Dendritic cell treated with granulocyte-macrophage colony-stimulating factor and Interleukin-4, amounts not matched to agents 40 ng/mL and 50 ng/mL, for 4 days (primary cell): ENCODE data around the gene NSG2.

ENCODE experiments used
- H3K27ac Mint-ChIP-seq: one replicate; pipeline ENCODE4 v1.8.0; 2022; ENCODE audit warnings: mild to moderate bottlenecking, mixed read lengths
- H3K27me3 Mint-ChIP-seq: one replicate; pipeline ENCODE4 v1.8.0; 2022; ENCODE audit warnings: mild to moderate bottlenecking, mixed read lengths
- H3K36me3 Mint-ChIP-seq: one replicate; pipeline ENCODE4 v1.8.0; 2022; ENCODE audit warnings: low read depth, mixed read lengths
- H3K4me1 Mint-ChIP-seq: one replicate; pipeline ENCODE4 v1.8.0; 2022; ENCODE audit warnings: low read depth, mixed read lengths
- H3K4me3 Mint-ChIP-seq: one replicate; pipeline ENCODE4 v1.8.0; 2022; ENCODE audit warnings: mild to moderate bottlenecking, moderate library complexity, mixed read lengths
- H3K9me3 Mint-ChIP-seq: one replicate; pipeline ENCODE4 v1.8.0; 2022; ENCODE audit warnings: mixed read lengths
- intact Hi-C: fragments of 100-400 bp; cut with micrococcal nuclease; formaldehyde crosslinking; loops from one replicate; pipeline ENCODE4 v1.15.0; 2022

Gene NSG2

DNA sequence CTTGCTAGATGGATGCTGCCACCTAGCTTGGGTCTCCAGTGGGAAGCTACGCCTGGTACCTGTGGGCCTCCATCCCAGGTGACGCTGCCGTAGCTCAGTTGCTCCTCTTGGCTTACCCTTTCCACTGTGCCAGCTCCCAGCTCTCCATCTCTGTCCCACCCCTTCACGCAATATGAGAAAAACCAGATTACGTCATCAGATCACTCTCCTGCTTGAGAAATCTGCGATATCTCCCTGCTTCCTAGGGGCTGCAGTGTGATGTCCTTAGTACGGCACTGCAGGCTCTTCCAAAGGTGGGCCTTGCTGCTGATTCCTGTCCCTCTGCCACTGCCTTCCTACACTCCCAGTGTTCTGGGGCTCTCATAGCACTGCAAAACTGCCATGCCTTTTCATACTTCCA lies 28.9 kb downstream of the NSG2 start:
- Mint-ChIP-seq H3K36me3 (no peaks in the 10 kb centered on the region), H3K4me1 (no peaks in the 10 kb centered on the region), H3K4me3 (no peak overlapping the region), H3K27ac (no peak overlapping the region), H3K9me3 (no peaks in the 10 kb centered on the region), H3K27me3 (peaks cover 1% of the 10 kb centered on the region)
- intact Hi-C loops: no loop called here

DNA sequence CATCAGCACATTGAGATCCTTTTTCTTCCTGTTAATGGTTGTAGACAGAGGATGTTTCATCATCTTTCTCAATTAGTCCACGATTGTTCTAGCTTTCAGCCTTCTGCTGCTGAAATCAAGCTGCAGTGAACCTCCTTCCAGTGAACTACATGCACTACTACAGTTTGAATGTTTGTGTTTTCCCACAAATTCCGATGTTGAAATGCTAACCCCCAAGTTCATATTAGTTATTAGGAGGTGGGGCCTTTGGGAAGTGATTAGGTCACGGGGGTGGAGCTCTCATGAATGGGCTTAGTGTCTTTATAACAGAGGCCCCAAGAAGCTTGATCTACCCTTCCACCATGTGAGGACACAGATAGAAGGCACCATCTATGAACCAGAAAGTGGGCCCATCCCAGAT lies 32.9 kb downstream of the NSG2 start:
- H3K9me3 Mint-ChIP-seq: no peaks in the 10 kb centered on the region
- no peak overlapping the region for H3K4me3 Mint-ChIP-seq
- no peak overlapping the region for H3K27ac Mint-ChIP-seq
- intact Hi-C loops: no loop called here
- peaks cover 2% of the 10 kb centered on the region for H3K27me3 Mint-ChIP-seq
- H3K36me3 Mint-ChIP-seq: no peaks in the 10 kb centered on the region
- no peaks in the 10 kb centered on the region for H3K4me1 Mint-ChIP-seq

DNA sequence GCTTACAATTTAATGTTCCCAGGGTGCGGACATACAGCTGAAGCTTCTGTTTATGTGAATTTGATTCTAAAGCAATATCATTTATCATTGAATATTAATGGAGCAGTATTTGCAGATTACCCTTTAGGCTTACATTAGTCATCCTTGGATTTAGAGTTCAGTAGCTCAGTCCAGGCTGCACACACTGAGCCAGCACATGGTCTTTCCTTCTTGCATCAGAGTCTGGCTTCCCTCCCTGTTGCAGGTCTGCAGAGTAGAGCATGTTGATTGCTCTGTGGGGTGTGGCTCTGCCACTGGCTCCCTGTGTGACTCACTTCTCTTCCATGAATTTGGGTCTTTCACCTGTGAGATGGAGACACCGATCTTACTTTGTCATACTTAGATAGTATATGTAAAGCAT lies 36.8 kb downstream of the NSG2 start:
- H3K27ac Mint-ChIP-seq: no peak overlapping the region
- H3K4me3 Mint-ChIP-seq: no peak overlapping the region
- no peaks in the 10 kb centered on the region for H3K9me3 Mint-ChIP-seq
- no peaks in the 10 kb centered on the region for H3K4me1 Mint-ChIP-seq
- H3K36me3 Mint-ChIP-seq: no peaks in the 10 kb centered on the region
- H3K27me3 Mint-ChIP-seq: peaks cover 2% of the 10 kb centered on the region
- intact Hi-C loops: no loop called here

DNA sequence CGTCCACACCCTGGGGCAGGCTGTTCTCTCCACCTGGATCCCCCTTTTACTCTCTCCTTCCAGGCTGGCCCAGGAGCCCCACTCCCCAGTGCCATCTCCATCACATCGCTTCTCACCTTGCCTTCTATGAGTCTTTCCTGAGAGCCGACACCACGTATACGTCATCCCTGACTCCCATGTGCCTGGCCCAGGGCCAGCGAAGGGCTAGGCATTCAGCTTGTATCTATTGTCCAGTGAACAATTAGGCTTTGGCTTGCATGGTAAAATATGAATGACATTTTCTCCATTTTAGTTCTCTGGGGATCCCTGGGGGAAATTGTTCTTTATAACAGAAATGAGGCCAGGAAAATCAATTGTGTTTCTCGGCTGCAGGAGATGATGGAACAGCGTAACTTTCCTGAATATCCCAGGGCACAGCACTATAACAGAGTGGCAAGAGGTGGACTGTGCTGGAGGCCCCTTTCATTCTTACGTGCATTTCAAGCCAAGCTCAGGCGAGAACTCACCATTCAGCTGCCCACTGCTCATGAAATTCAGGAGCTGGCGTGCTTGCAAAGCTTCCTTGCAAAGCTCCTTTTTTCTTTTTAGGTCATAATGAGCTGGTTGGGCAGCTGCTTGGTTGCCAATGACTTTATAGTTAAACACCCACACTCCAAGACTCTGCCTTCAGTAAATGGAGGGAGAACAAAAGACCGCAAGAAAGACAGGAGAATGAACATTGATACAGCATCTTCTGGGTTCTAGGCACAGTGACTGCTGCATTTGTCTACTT lies 37.7 kb downstream of the NSG2 start:
- H3K4me3 Mint-ChIP-seq: no peak overlapping the region
- no peaks in the 10 kb centered on the region for H3K4me1 Mint-ChIP-seq
- H3K9me3 Mint-ChIP-seq: no peaks in the 10 kb centered on the region
- no peak overlapping the region for H3K27ac Mint-ChIP-seq
- peaks cover 2% of the 10 kb centered on the region for H3K27me3 Mint-ChIP-seq
- H3K36me3 Mint-ChIP-seq: no peaks in the 10 kb centered on the region
- intact Hi-C loops: no loop called here

DNA sequence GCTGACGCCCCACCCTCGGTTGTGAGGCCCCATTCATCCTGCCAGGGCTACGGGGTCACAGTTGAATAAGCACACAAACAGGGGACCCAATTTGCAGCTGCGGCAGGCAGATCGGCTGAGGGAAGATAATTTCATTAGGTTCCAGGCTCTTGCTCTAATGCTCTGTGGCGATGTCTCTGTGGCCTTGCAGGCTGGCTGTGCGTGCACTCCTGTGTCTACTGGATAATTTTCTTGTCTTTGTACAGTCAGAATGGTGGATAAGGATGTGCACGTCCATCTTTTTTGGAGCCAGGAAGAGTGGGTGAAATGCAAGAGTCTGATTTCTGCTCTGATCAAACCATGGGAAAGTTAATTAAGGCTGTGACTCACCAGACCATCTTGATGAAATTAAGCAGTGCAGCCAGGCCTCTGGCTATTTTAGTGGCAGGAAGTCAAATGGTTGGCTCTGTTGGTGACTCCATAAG lies 39.2 kb downstream of the NSG2 start:
- no peaks in the 10 kb centered on the region for H3K9me3 Mint-ChIP-seq
- intact Hi-C loops: no loop called here
- no peak overlapping the region for H3K4me3 Mint-ChIP-seq
- no peak overlapping the region for H3K27ac Mint-ChIP-seq
- H3K4me1 Mint-ChIP-seq: no peaks in the 10 kb centered on the region
- H3K27me3 Mint-ChIP-seq: peaks cover 2% of the 10 kb centered on the region
- H3K36me3 Mint-ChIP-seq: no peaks in the 10 kb centered on the region

DNA sequence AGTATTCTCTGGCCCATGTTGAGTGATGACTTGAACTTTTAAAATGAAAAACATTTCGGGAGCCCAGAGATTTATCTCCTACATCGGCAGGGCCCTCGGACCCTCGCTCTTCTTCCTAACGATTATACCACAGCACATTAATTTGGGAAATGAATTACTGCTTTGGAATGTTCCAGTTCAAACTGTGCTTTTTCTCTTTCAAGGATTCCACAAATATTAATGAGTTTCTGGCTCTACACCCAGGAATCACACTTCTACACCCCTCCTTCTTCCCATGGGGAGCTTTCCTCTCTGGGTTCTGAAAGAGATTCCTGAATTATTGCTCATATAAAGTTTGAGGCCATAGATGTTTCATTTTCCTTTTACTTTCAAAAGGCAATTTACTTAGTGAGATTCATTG lies 41.2 kb downstream of the NSG2 start:
- no peak overlapping the region for H3K4me3 Mint-ChIP-seq
- intact Hi-C loops: no loop called here
- no peaks in the 10 kb centered on the region for H3K9me3 Mint-ChIP-seq
- no peaks in the 10 kb centered on the region for H3K36me3 Mint-ChIP-seq
- peaks cover 2% of the 10 kb centered on the region for H3K27me3 Mint-ChIP-seq
- no peak overlapping the region for H3K27ac Mint-ChIP-seq
- H3K4me1 Mint-ChIP-seq: no peaks in the 10 kb centered on the region

DNA sequence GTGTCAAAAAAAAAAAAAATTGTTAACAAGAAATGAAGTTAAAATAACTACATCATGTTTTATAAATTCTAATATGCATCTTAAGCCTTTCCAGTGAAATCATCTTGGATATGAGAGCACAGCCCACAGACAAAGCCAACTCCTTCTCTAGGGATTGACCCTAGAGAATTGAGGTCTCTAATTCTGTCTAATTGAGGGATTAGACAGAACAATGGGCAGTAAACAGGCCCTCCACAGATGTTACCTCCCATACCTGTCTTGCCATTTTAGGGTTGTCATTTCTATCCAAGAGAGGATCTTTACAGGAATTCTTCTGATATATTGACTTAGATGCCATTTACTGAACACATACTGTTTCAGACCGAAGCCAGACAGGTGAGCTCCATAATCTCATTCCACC lies 42.3 kb downstream of the NSG2 start:
- intact Hi-C loops: no loop called here
- Mint-ChIP-seq H3K9me3 (no peaks in the 10 kb centered on the region), H3K4me3 (no peak overlapping the region), H3K27me3 (peaks cover 2% of the 10 kb centered on the region), H3K36me3 (no peaks in the 10 kb centered on the region), H3K27ac (no peak overlapping the region), H3K4me1 (no peaks in the 10 kb centered on the region)

DNA sequence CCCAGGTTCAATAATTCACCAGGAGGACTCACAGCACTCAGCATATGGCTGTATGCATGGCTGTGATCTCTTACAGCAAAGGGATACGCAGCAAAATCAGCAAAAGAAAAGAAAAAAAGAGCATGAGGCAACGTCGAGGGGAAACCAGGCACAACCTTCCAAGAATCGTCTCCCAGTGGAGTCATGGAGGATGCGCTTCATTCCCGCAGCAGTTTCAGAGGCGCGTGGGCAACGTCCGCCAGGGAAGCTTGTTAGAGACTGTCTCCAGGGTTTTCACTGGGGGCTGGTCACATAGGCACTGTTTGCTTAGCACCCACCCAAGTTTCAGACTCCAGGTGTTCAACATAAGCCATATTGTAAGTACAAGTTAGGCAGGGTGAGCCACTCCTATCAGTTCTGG lies 44.6 kb downstream of the NSG2 start:
- no peak overlapping the region for H3K4me3 Mint-ChIP-seq
- H3K4me1 Mint-ChIP-seq: no peaks in the 10 kb centered on the region
- H3K27me3 Mint-ChIP-seq: no peaks in the 10 kb centered on the region
- intact Hi-C loops: no loop called here
- no peaks in the 10 kb centered on the region for H3K9me3 Mint-ChIP-seq
- H3K36me3 Mint-ChIP-seq: no peaks in the 10 kb centered on the region
- no peak overlapping the region for H3K27ac Mint-ChIP-seq

DNA sequence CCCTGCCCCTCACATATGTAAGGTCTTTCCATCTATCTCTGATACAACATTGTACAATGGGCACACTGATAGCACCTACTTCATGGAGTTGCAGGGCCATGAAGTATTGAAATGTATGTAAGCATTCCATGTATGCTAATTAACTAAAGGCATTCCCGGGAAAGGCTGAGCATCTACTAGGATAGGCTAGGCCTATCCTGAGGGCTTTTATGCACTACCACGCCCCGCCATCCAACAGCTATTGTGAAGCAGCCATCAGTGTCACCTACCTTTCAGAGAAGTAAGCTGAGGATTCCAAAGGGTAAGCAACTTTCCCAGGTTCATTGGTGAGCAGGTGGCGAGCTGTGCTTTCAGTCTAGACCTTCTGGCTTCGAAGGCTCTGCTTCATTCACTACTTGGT lies 47.6 kb downstream of the NSG2 start:
- no peak overlapping the region for H3K27ac Mint-ChIP-seq
- H3K27me3 Mint-ChIP-seq: no peaks in the 10 kb centered on the region
- no peak overlapping the region for H3K4me3 Mint-ChIP-seq
- no peaks in the 10 kb centered on the region for H3K36me3 Mint-ChIP-seq
- H3K9me3 Mint-ChIP-seq: no peaks in the 10 kb centered on the region
- no peaks in the 10 kb centered on the region for H3K4me1 Mint-ChIP-seq
- intact Hi-C loops: no loop called here

DNA sequence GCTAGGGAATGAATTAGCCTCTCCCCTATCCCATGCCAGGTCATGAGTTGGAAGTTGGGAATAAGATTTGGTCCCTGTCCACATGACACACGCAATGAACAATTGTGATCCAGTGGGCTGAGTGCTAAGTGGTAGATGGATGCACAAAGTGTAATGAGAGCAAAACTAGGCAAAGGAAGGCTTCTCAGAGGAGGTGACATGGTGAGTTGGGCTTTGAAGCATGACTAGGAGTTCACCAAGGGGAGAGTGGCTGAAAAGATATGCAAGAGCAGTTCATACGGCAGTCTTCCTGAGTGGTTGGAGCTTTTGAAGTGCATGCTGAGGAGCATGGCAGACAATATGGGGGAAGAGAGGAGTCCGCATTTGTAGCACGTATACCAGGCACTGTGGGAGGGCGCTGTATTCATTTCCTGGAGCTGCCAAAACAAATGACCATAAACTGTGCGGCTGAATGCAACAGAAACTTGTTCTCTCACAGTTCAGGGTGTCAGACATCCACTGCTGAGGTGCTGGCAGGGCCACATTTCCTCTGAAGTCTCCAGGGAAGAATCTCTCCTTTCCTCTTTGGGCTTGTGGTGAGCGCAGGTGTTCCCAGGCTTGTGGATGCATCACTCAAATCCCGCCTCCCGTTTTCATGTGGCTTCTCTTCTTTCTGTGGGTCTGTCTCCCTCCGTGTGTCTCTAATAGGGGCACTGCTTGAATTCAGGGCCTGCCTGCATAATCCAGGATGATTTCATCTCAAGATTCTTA lies 49.5 kb downstream of the NSG2 start:
- H3K4me1 Mint-ChIP-seq: no peaks in the 10 kb centered on the region
- intact Hi-C loops: no loop called here
- no peaks in the 10 kb centered on the region for H3K27me3 Mint-ChIP-seq
- no peaks in the 10 kb centered on the region for H3K36me3 Mint-ChIP-seq
- H3K9me3 Mint-ChIP-seq: no peaks in the 10 kb centered on the region
- no peak overlapping the region for H3K4me3 Mint-ChIP-seq
- H3K27ac Mint-ChIP-seq: no peak overlapping the region

DNA sequence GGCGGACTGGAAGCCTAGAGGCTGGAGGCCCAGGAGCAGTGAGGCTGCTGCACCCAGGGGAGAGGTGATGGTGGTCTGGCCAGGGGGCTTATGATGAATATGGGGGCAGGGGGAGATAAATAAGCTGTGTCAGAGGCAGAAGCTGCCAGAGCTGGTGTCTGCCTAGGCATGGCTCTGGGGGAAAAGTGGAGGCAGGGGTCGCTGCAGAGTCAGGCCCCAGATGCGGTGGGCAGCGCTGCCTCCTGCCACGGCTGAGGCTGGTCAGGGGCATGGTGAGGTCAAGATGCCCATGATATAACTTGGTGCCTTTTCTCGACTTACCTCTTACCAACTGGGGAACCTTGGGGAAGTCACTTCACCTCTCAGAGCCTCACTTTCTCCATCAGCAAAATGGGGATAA lies 51.1 kb downstream of the NSG2 start:
- Mint-ChIP-seq H3K4me1 (no peaks in the 10 kb centered on the region), H3K36me3 (no peaks in the 10 kb centered on the region), H3K27ac (no peak overlapping the region), H3K9me3 (no peaks in the 10 kb centered on the region), H3K4me3 (no peak overlapping the region), H3K27me3 (no peaks in the 10 kb centered on the region)
- intact Hi-C loops: no loop called here

DNA sequence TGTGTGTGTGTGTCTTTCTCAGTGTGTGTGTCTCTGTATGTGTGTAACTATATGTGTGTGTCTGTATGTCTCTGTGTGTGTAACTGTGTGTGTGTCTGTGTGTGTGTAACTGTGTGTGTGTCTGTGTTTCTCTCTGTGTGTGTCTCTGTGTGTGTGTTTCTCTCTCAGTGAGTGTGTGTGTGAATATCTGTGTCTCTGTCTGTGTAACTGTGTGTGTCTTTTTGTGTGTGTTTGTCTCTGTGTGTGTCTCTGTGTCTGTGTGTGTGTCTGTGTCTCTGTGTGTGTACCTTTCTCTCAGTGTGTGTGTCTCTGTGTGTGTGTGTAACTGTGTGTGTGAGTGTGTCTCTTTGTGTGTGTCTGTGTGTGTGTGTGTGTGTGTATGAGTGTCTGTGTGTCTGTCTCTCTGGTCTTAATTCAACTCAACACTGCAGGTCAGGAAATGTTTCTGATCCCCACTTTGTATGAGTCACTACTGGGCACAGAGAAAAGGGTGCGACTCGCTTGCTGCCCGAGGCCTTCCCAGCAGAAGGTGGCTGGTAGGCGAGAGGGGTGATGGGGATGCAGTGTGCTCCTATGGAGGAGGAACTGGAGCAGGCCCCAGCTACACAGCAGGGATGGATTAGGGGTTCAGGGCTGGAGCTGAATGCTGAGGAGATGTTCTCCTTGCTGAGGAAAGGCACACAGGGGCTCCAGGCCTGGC lies 52.1 kb downstream of the NSG2 start:
- Mint-ChIP-seq H3K36me3 (no peaks in the 10 kb centered on the region), H3K4me1 (no peaks in the 10 kb centered on the region), H3K27me3 (peaks cover 2% of the 10 kb centered on the region), H3K9me3 (no peaks in the 10 kb centered on the region), H3K4me3 (no peak overlapping the region), H3K27ac (no peak overlapping the region)
- intact Hi-C loops: no loop called here

DNA sequence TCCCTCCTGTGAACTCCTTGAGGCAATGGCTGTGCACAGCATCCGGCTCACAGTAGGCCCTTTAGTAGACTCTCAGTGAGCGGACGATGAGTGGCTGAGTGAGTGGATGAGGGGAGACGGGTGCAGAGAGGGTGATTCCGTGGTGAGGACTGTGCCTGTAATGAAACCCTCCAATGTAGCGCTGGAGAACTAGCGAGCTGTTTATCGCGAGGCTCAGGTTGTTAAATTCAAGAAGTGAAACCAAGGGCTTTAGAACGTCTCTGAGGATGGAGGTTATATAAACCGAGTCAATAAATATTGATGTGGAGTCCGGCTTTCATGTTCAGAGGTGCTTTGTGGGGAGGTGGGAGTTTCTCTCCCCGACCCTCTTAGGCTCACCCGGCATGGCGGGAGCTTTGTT lies 53.2 kb downstream of the NSG2 start:
- H3K27me3 Mint-ChIP-seq: peaks cover 2% of the 10 kb centered on the region
- no peaks in the 10 kb centered on the region for H3K36me3 Mint-ChIP-seq
- H3K9me3 Mint-ChIP-seq: no peaks in the 10 kb centered on the region
- H3K27ac Mint-ChIP-seq: no peak overlapping the region
- intact Hi-C loops: no loop called here
- no peaks in the 10 kb centered on the region for H3K4me1 Mint-ChIP-seq
- H3K4me3 Mint-ChIP-seq: no peak overlapping the region

DNA sequence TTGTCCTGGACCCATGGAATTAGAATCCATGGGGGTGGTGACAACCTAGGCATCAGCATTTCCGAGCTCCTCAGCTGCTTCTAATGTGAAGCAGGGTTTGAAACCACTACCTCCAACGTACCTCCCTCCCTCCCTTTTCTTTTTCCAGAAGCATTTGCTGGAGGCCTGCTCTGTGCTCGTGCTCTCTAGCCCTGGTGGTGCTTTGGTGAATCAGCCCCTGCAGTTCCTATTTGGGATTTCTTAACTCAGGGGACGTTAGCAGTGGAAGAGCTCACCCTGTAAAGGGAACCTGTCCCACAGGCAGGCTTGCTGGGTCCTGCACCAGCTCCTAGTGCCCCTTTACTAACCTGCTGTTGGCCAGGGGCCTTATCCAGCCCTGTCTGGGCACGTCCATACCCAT lies 55.0 kb downstream of the NSG2 start:
- no peaks in the 10 kb centered on the region for H3K4me1 Mint-ChIP-seq
- intact Hi-C loops: no loop called here
- no peak overlapping the region for H3K27ac Mint-ChIP-seq
- no peak overlapping the region for H3K4me3 Mint-ChIP-seq
- H3K9me3 Mint-ChIP-seq: no peaks in the 10 kb centered on the region
- peaks cover 2% of the 10 kb centered on the region for H3K27me3 Mint-ChIP-seq
- no peaks in the 10 kb centered on the region for H3K36me3 Mint-ChIP-seq
